Retina (tissue), 1 donor: ENCODE results near the gene C2orf92.
"Not testable (repeated sequence)": the region's sequence is repeated elsewhere in the genome, so short reads cannot be mapped to it uniquely, and the experiment has no call there.

Experiments used
- DNase-seq: peaks from one replicate; pipeline ENCODE4 v3.0.0-alpha.2; 2016

C2orf92 gene

DNA sequence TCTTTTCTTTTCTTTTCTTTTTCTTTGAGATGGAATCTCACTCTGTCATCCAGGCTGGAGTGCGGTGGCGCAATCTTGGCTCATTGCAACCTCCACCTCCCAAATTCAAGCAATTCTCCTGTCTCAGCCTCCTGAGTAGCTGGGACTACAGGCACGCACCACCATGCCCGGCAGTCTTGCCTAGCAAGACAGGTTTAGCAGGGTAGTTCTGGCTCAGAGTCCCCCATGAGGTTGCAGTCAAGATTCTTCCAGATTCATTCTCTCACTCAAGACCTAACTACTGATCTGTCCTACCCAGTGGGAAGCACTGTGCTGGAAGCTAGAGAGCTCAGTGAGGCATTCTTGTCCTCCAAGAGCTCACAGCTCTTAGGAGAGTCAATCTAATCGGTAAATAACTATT is 26.2 kb downstream of the C2orf92 start:
- no peak for DNase-seq

- peak; percentile 86 for DNase-seq
These were observed 28.0 kb downstream of the C2orf92 start for GRCh38 chr2:97697252-97698235.

DNA sequence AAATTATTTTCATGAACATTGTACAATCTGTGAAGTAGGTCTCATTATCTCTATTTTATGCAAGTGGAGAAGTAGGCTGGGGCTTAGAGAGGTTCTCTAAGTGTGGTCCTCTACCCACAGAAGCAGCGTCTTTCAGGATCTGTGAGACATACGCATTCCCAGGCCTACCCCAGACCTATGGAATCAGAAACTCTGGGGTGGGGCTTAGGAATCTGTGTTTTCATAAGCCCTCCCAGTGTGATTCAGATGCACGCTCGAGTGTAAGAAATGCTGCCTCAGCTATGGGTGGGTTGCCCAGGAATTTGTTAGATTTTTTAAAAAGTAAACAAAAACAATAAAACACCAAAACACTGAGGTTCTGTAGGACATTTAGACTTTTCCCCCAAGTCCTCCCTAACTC is 29.0 kb downstream of the C2orf92 start:
- no peak for DNase-seq

DNA sequence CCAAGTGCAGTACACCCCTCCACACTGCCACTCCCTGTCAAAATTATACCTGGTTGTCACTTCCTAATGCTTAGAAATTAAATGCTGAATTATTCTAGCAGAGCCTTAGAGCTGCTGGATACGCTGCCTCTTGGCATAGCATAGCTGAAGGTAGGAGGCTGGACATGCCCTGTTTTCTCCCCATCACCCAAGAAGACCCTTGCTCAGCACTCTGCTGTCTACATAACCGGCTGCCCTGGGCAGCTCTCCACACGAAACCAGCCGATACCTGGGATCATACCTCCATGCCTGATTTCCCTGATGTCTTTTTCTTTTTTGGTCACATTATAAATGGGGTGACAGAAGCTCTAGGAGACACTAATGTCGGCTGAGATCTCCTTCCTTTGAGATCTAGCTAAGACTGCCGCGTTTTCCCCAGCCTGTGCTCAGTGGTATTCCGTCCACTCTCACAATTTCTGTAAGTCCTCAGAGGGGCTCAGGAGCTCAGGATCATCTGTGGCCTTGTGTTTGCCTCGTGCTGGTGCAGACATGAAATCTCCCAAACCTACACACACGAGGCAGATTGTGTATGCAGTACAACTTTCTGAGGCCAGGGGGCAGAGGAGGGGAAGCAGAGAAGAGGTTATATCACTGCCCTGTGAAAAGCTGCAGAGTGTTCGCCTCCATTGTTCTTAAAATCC is 30.4 kb downstream of the C2orf92 start:
- DNase-seq, result peak; percentile 57

DNA sequence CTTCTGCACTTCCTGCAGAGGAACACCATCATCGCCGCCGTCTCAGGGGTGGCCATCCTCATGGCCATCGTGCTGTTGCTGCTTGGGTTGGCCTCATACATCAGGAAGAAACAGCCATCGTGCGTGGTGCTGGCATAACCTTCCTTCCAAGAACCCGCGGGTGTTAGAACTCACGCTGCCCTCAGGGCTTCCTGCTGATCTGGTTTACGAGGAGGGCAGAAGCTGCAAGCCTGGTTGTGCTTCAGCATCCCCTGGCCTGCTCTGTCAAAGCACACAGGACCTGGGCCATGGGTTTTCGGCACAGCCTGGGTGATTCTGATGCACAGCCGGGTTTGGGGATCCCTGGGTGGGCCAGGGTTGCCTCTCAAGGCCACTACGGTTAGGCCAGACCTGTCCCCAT is 31.7 kb downstream of the C2orf92 start:
- no peak for DNase-seq

DNA sequence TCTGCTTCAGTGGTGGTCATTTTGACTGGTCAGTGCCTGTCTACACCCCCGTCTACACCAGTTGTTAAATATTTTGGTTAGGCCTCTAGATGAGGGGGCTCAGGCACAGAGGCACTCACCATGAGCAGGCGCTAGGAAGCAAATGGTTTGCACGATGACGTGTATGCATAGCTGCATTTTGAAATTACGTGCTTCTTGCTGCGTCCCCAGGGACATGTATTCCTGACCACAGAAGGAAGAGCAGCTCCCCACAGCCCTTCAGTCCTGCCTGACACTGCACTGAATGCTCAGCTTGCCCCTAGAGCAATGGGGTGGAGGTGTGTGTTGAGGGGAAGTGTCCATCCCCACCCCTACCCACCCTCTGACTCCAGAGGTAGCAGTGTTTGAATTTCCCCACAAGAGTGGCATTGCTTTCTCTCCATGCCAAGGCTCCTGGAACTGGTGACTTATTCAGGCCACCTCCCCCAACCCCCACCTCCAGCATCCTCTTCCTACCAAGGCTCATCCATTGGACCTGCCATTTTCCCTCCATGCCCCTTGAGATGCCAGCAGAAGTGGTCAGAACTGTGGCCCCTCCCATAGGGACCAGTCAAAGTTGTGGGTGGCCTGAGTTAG is 32.4 kb downstream of the C2orf92 start:
- no peak for DNase-seq

GRCh38 chr2:97702731-97703470 is 33.4 kb downstream of the C2orf92 start:
- DNase-seq, result no peak

DNA sequence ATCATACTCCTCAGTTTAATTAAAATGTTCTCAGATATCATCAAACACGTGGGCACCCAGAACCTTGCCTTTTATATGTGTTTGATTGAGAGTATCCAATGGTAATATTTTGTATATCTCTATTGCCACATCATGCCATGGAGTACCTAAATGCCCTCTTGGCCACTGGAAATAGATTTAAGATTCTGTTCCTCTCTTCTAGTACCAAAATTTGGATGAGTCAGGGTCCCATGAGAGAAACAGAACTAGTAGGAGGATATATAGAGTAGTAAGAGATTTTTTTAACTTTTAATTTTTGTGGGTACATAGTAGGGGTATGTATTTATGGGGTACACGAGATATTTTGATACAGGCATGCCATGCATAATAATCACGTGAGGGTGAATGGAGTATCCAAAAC is 34.2 kb downstream of the C2orf92 start:
- DNase-seq, result no peak

- no peak for DNase-seq
These were observed 35.5 kb downstream of the C2orf92 start for GRCh38 chr2:97704989-97705388.

- DNase-seq, result no peak
These were observed 36.6 kb downstream of the C2orf92 start for GRCh38 chr2:97706112-97706511.

DNA sequence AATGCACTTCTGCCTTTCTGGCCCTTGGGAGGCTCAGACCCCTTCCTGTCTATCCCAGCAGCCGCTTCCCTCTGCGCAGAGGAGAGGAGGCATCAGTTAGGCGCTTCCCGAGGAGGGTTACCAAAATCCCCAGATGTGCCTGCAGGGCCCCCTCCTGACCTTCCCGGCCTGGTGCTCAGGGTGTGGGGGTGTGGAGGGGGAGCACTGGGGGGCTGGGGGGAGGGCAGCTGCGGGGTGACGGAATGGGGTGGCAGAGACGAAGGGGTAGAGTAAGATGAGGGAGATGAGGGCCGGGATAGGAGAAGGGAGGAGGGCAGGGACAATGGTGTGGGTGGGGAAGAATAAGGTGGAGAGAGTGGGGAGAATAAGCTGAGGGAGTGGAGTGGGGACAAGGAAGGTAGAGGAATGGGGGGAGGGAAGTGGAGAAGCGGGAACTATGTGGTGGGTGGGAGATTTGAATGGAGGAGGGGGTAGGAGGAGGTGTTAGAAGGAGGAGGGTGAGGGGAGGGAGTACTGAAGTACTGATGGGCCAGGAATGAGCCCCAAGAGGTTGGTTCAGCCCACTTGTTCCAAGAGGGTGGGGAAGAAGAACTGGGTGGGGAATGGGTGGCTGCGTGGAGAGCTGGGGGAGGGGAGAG is 37.3 kb downstream of the C2orf92 start:
- no peak for DNase-seq

DNA sequence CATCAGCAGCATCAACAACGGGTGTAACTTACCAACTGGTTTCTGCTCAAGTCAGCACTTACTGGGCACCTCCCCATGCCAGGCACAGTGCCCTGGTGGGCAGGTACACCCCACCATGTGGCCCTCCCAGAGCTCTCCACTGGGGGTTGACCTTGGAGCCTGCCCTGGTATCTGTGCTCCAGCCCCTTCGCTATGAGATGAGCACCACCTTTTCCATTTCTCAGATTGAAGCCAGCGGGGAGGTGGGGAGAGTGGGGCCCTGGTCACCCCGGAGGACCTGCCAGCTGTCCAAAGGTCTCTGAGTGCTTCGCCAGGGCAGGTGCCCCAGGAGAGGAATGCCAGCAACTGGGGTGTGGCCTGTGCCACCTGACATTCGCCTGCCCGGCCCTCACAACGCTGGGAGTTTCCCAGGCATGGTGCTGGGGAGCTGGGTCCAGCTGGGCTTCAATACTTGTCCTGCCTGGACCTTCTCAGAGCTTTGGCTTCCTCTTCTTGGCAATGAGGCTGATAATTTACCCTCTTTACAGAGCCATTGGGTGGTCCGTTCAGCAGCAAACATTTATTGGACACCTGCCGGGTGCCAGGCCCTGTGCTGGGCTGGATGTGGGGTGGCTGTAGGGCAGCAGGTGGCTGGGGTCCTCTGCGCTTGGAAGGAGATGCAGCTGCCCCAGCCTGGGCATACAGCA is 38.0 kb downstream of the C2orf92 start:
- DNase-seq, result no peak

- no peak for DNase-seq
These were observed 38.5 kb downstream of the C2orf92 start for GRCh38 chr2:97708048-97708380.

GRCh38 chr2:97708608-97709007 is 39.1 kb downstream of the C2orf92 start:
- DNase-seq, result no peak

GRCh38 chr2:97711394-97711711 is 41.8 kb downstream of the C2orf92 start:
- DNase-seq, result no peak

GRCh38 chr2:97712175-97712574 is 42.7 kb downstream of the C2orf92 start:
- DNase-seq, result not testable (repeated sequence)

- no peak for DNase-seq
These were observed 43.3 kb downstream of the C2orf92 start for GRCh38 chr2:97712693-97713295.

DNA sequence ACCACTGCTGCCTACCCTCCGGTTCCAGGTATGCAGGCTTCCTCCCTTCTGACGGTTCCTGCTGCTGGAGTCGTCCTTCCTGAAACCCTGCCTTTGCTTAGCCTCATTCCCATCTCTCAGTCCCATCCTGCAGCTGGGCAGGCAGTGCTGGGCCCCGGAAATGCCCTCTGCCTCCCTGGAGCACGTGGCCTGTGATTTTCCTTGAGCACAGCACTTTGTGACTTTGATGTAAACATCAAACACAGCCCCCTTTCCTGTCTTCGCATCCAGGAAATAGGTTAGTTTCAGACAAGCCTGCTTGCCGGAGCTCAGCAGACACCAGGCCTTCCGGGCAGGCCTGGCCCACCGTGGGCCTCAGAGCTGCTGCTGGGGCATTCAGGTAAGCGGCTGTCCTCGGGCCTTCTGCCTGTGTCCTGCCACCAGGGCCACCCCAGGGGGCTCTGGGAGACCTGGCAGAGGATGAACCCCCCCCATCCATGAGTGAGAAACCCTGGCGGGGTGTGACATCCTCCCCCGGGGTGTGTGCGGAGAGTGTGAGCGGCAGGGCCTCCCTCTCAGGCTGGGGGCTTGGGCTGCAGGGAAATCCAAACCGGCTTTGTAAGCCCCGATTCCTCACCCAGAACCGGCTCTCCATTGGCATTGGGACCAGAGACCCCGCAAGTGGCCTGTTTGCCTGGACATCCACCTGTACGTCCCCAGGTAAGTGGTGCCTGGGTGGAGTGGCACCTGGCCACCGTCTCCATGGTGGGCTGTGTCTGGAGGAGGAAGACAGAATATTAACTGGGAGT is 44.0 kb downstream of the C2orf92 start, which contains the start of gene ZAP70:
TSS of gene ZAP70 (plus strand) at position 281 of the 788 bp plus-strand sequence. CDS start 10,461 bp downstream, outside the sequence.
- no peak for DNase-seq

DNA sequence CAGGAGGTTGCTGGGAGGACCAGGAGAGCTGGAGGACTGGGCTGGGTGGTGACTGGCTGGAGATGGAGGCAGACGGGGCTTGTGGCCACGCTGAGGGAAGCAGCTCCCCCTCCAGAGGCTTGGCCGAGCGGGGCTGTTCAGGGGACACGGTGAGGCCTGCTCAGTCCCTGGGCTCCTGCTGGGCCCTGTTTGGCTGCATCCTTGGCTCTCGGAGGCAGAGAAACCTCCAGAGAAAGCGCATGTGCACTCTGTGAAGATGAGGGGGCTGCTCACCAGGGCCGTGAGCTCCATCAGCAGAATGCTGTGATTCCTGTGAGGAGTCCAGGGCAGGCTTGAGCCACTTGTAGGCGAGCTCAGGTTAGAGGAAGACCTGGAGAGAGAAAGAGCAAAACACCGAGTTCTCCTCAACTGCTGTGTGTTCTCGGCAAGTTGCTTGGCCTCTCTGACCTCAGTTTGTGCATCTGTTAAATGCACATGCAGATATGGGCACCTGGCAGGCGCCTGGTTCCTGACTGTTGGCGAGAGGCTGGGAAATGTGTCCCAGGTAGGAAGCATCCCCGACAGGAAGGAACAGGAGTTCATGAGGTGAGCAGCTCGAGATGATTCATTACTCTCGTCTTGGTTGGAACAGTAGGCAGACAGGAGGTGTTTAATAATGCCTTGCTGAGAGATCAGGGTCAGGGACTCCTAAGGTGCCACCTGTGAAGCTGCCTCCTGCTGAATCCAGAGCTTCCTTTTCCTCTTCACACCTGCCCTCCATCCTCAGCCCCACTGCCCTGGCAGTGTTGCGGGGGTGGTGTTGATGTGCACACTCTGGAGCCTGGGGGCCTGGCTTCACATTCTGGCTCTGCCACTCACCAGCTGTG is 44.8 kb downstream of the C2orf92 start:
- DNase-seq, result no peak
